Retina (tissue), 1 donor: ENCODE results near the gene RHOT1.
"Not testable (repeated sequence)": the region's sequence is repeated elsewhere in the genome, so short reads cannot be mapped to it uniquely, and the experiment has no call there.

Source experiments
- DNase-seq: peaks from one replicate; pipeline ENCODE4 v3.0.0-alpha.2; 2016

The RHOT1 gene

GRCh38 chr17:32160526-32160925, 18.2 kb downstream of the RHOT1 start:
- no peak for DNase-seq

GRCh38 chr17:32161029-32161428, 18.7 kb downstream of the RHOT1 start:
- DNase-seq = no peak

GRCh38 chr17:32161506-32162365, 19.4 kb downstream of the RHOT1 start:
- DNase-seq = no peak

GRCh38 chr17:32174889-32175288, 32.6 kb downstream of the RHOT1 start:
- peak; percentile 30 for DNase-seq

GRCh38 chr17:32178679-32179078, 36.4 kb downstream of the RHOT1 start:
- DNase-seq = not testable (repeated sequence)

GRCh38 chr17:32179103-32179502, 36.8 kb downstream of the RHOT1 start:
- DNase-seq = not testable (repeated sequence)

GRCh38 chr17:32179526-32179925, 37.2 kb downstream of the RHOT1 start:
- DNase-seq = not testable (repeated sequence)

GRCh38 chr17:32180262-32180661, 38.0 kb downstream of the RHOT1 start:
- not testable (repeated sequence) for DNase-seq

GRCh38 chr17:32185875-32186274, 43.6 kb downstream of the RHOT1 start:
- no peak for DNase-seq

GRCh38 chr17:32187271-32187670, 45.0 kb downstream of the RHOT1 start:
- no peak for DNase-seq

- no peak for DNase-seq
Measured at GRCh38 chr17:32189343-32189742, 47.0 kb downstream of the RHOT1 start.

- no peak for DNase-seq
Measured at GRCh38 chr17:32191306-32191705, 49.0 kb downstream of the RHOT1 start.

- no peak for DNase-seq
Measured at GRCh38 chr17:32192379-32192778, 50.1 kb downstream of the RHOT1 start.

- no peak for DNase-seq
Measured at GRCh38 chr17:32197987-32198386, 55.7 kb downstream of the RHOT1 start.

- no peak for DNase-seq
Measured at GRCh38 chr17:32206861-32207260, 64.6 kb downstream of the RHOT1 start.

GRCh38 chr17:32208436-32208835, 66.1 kb downstream of the RHOT1 start:
- DNase-seq = no peak

- DNase-seq = no peak
Measured at GRCh38 chr17:32209608-32210007, 67.3 kb downstream of the RHOT1 start.

GRCh38 chr17:32211671-32212070, 69.4 kb downstream of the RHOT1 start:
- no peak for DNase-seq

GRCh38 chr17:32215696-32216095, 73.4 kb downstream of the RHOT1 start:
- no peak for DNase-seq

- DNase-seq = no peak
Measured at GRCh38 chr17:32222621-32223020, 80.3 kb downstream of the RHOT1 start.

- DNase-seq = no peak
Measured at GRCh38 chr17:32223703-32224102, 81.4 kb downstream of the RHOT1 start.

GRCh38 chr17:32226886-32227285, 84.6 kb downstream of the RHOT1 start:
- DNase-seq = no peak

GRCh38 chr17:32227910-32228309, 85.6 kb downstream of the RHOT1 start:
- DNase-seq = no peak

- no peak for DNase-seq
Measured at GRCh38 chr17:32235588-32235987, 93.3 kb downstream of the RHOT1 start.

GRCh38 chr17:32239456-32239855, 97.2 kb downstream of the RHOT1 start:
- DNase-seq = no peak
